B cell (primary cell): ENCODE results near the gene ADSS1. TPM values are rescaled to one million over a fixed set of nuclear protein-coding genes. Genes with fewer than 3 reads are reported as not detected.

Source experiments
- ATAC-seq: fragments of 200-7000 bp; cut with Tn5 transposase; one replicate; pipeline ENCODE4 v1.10.0; 2021; ENCODE audit warnings: low read depth, mild to moderate bottlenecking, moderate number of reproducible peaks, moderate library complexity
- CTCF ChIA-PET: fragments of 350-600 bp; sonication (Branson Sonifier 250); formaldehyde crosslinking; loops from one replicate; lab custom pipeline; 2021; ENCODE audit warnings: antibody characterized with exemption, inconsistent platforms; lab: Charles Lee
- POLR2A ChIA-PET: fragments of 350-600 bp; sonication (Branson Sonifier 250); formaldehyde crosslinking; loops from one replicate; lab custom pipeline; 2021; ENCODE audit warnings: antibody characterized with exemption; lab: Charles Lee
- DNase-seq: peaks from one replicate; pipeline ENCODE4 v3.0.0; 2013
- H2AFZ ChIP-seq: 2 replicates; pipeline ENCODE4 v1.6.1; 2012; ENCODE audit warnings: mild to moderate bottlenecking, low read depth, low read length; ENCODE audit not compliant: insufficient read depth, poor library complexity, severe bottlenecking
- H3K27ac ChIP-seq, 2 donors: 1 replicate in 1 of 2; 2 replicates in 1 of 2; pipeline ENCODE4 v1.5.1; 2012 to 2013; ENCODE audit warnings: low read length in 2 of 2, mild to moderate bottlenecking in 2 of 2, moderate library complexity in 1 of 2
- H3K27me3 ChIP-seq, 4 experiments: fragments of 200-600 bp in 1 of 4; sonication (generic) in 1 of 4; replicated peaks in 1 of 4; 1 replicate in 2 of 4; 2 replicates in 2 of 4; pipeline versions ENCODE4 v1.6.1 to v1.7.0; 2013 to 2016; ENCODE audit warnings: low read length in 3 of 4, mild to moderate bottlenecking in 2 of 4, mixed read lengths in 1 of 4, moderate library complexity in 1 of 4; ENCODE audit not compliant: insufficient read depth in 4 of 4, control insufficient read depth in 3 of 4; ENCODE audit errors: control extremely low read depth in 1 of 4
- H3K36me3 ChIP-seq, 2 experiments: replicated peaks in 1 of 2; 1 replicate in 1 of 2; 2 replicates in 1 of 2; pipeline versions ENCODE4 v1.6.1 to v1.7.1; 2013; ENCODE audit warnings: low read length in 1 of 2; ENCODE audit not compliant: insufficient read depth in 2 of 2, control insufficient read depth in 1 of 2; ENCODE audit errors: control extremely low read depth in 1 of 2, extremely low read depth in 1 of 2
- H3K4me1 ChIP-seq, 2 donors: fragments of 200-600 bp in 1 of 2; sonication (generic) in 1 of 2; 1 replicate in 1 of 2; 2 replicates in 1 of 2; pipeline versions ENCODE4 v1.5.1 to v1.6.1; 2013 to 2017; ENCODE audit warnings: low read length in 2 of 2; ENCODE audit not compliant: control insufficient read depth in 2 of 2, insufficient read depth in 2 of 2
- H3K4me2 ChIP-seq: replicated peaks from 2 replicates; pipeline ENCODE3; 2012; ENCODE audit warnings: mild to moderate bottlenecking, low read depth, low read length; ENCODE audit not compliant: poor library complexity, severe bottlenecking
- H3K4me3 ChIP-seq, 5 experiments: fragments of 200-600 bp in 1 of 5; sonication (generic) in 1 of 5; 1 replicate in 3 of 5; 2 replicates in 2 of 5; pipeline versions ENCODE4 v1.5.1 to v1.7.0; 2011 to 2016; ENCODE audit warnings: low read length in 4 of 5, mild to moderate bottlenecking in 4 of 5, low read depth in 2 of 5, control low read depth in 1 of 5, moderate library complexity in 1 of 5; ENCODE audit not compliant: insufficient read depth in 1 of 5; ENCODE audit errors: control extremely low read depth in 1 of 5, extremely low read depth in 1 of 5
- H3K79me2 ChIP-seq: fragments of 200-600 bp; sonication (generic); one replicate; pipeline ENCODE4 v1.6.0; 2016; ENCODE audit warnings: low read length; ENCODE audit not compliant: control insufficient read depth, insufficient read depth
- H3K9ac ChIP-seq: fragments of 200-600 bp; sonication (generic); 2 replicates; pipeline ENCODE4 v1.6.1; 2017; ENCODE audit warnings: mild to moderate bottlenecking, low read length, moderate library complexity
- H3K9me3 ChIP-seq, 3 donors: one replicate each; pipeline versions ENCODE4 v1.6.1 to v1.7.1; 2013; ENCODE audit warnings: low read length in 2 of 3; ENCODE audit not compliant: control insufficient read depth in 2 of 3, insufficient read depth in 1 of 3; ENCODE audit errors: control extremely low read depth in 1 of 3
- H4K20me1 ChIP-seq: 2 replicates; pipeline ENCODE4 v1.6.0; 2012; ENCODE audit warnings: mild to moderate bottlenecking, low read length; ENCODE audit not compliant: insufficient read depth, control insufficient read depth, poor library complexity, severe bottlenecking
- H3K27ac Mint-ChIP-seq: one replicate; pipeline ENCODE4 v1.8.0; 2021; ENCODE audit warnings: mixed read lengths
- H3K27me3 Mint-ChIP-seq: one replicate; pipeline ENCODE4 v1.8.0; 2021; ENCODE audit warnings: mixed read lengths
- H3K4me1 Mint-ChIP-seq: one replicate; pipeline ENCODE4 v1.8.0; 2021; ENCODE audit warnings: mixed read lengths
- H3K4me3 Mint-ChIP-seq: one replicate; pipeline ENCODE4 v1.8.0; 2021; ENCODE audit warnings: mixed read lengths
- H3K9me3 Mint-ChIP-seq: one replicate; pipeline ENCODE4 v1.8.0; 2022; ENCODE audit warnings: mixed read lengths; ENCODE audit not compliant: insufficient read depth
- CTCF ChIP-seq: fragments of 200-600 bp; IDR thresholded peaks from one replicate; pipeline ENCODE4 v1.8.0; 2022; ENCODE audit warnings: antibody characterized with exemption, mild to moderate bottlenecking
- EZH2 ChIP-seq: IDR thresholded peaks from 2 replicates; pipeline ENCODE4 v1.6.1; 2012; ENCODE audit warnings: borderline replicate concordance, low read depth, mild to moderate bottlenecking, moderate library complexity, low read length; ENCODE audit not compliant: insufficient read depth, poor library complexity, severe bottlenecking
- WGBS: methylation state at CpG from one replicate; pipeline ENCODE4 v1.1.5; 2013; ENCODE audit warnings: missing lambda C conversion rate; ENCODE audit not compliant: insufficient coverage; 5-methylcytosine and 5-hydroxymethylcytosine counted together
- intact Hi-C: fragments of 100-400 bp; cut with micrococcal nuclease; formaldehyde crosslinking; loops from one replicate; pipeline ENCODE4 v1.10.0; 2022
- polyA plus RNA-seq: library from polyadenylated mRNA; depleted of rRNA; stranded (reverse); fragments of >200 nt; gene quantifications from 2 replicates; pipeline ENCODE4 v1.2.3, GENCODE V29; 2012
- total RNA-seq, 2 donors: library from RNA; stranded (reverse); fragments of 120-200 nt in 1 of 2; gene quantifications; 1 replicate in 1 of 2; 2 replicates in 1 of 2; pipeline versions ENCODE4 v1.2.3 to v1.2.4, GENCODE V29; 2013 to 2022

ADSS1 gene
- total and polyA plus RNA-seq, 2 donors (not counting 1 experiment from before 2014, with no cell fraction given) = 0.33 to 1.7 TPM

GRCh38 chr14:104731320-104732294 is 7.6 kb downstream of the ADSS1 start:
- H3K4me3 Mint-ChIP-seq = no peak overlapping the region
- H3K9me3 ChIP-seq = no peaks in the 10 kb centered on the region
- H3K27me3 Mint-ChIP-seq = peaks cover 8% of the 10 kb centered on the region
- H3K79me2 ChIP-seq = no peaks in the 10 kb centered on the region
- no peak overlapping the region for H2AFZ ChIP-seq
- no peaks in the 10 kb centered on the region for H3K36me3 ChIP-seq
- ChIA-PET CTCF (no interaction called here), POLR2A (interaction anchor here (0.6 kb wide), 1 partner anchor 53 kb away, joined by 3 read pairs; no protein-coding TSS in a partner anchor)
- intact Hi-C loops = no loop called here
- no peak for ATAC-seq
- no peak overlapping the region for H3K27ac ChIP-seq
- no peak overlapping the region for H3K9ac ChIP-seq
- no peak overlapping the region for H3K27ac Mint-ChIP-seq
- H3K4me3 ChIP-seq = no peak overlapping the region
- H3K27me3 ChIP-seq = peaks cover 0 to 5% (median 1%) of the 10 kb centered on the region in 4 experiments
- TF ChIP-seq EZH2 (no peak), CTCF (no peak)
- H3K9me3 Mint-ChIP-seq = no peaks in the 10 kb centered on the region
- no peaks in the 10 kb centered on the region for H3K4me1 ChIP-seq
- DNase-seq = no peak
- H4K20me1 ChIP-seq = no peaks in the 10 kb centered on the region
- no peaks in the 10 kb centered on the region for H3K4me1 Mint-ChIP-seq
- no peak overlapping the region for H3K4me2 ChIP-seq
- WGBS = 90% methylated on average over 17 of the region's 18 CpGs

- H3K27me3 Mint-ChIP-seq = peaks cover 4% of the 10 kb centered on the region
- CTCF ChIA-PET = no interaction called here
- WGBS = 76% methylated on average over 14 of the region's 14 CpGs
- Histone ChIP-seq H3K79me2 (no peaks in the 10 kb centered on the region), H4K20me1 (no peaks in the 10 kb centered on the region), H2AFZ (no peak overlapping the region), H3K4me2 (no peak overlapping the region), H3K36me3 (no peaks in the 10 kb centered on the region), H3K9me3 (no peaks in the 10 kb centered on the region), H3K27ac (no peak overlapping the region), H3K27me3 (peaks cover 0 to 5% (median 1%) of the 10 kb centered on the region in 4 experiments), H3K4me1 (no peaks in the 10 kb centered on the region), H3K4me3 (no peak overlapping the region), H3K9ac (no peak overlapping the region)
- H3K27ac Mint-ChIP-seq = no peak overlapping the region
- no peaks in the 10 kb centered on the region for H3K4me1 Mint-ChIP-seq
- ATAC-seq (no peak), DNase-seq (no peak)
- POLR2A ChIA-PET = no interaction called here
- H3K4me3 Mint-ChIP-seq = no peak overlapping the region
- TF ChIP-seq CTCF (no peak), EZH2 (no peak)
- no peaks in the 10 kb centered on the region for H3K9me3 Mint-ChIP-seq
- intact Hi-C loops = no loop called here
Measured at GRCh38 chr14:104732355-104732804, 8.4 kb downstream of the ADSS1 start.
